ACHN (cell line): Measurements from ENCODE around the gene TMEM151A.

Experiments
- DNase-seq: peaks from one replicate; pipeline ENCODE4 v3.0.0-alpha.2; 2015
- in situ Hi-C: cut with HindIII; loops from 2 replicates; pipeline ENCODE4 v1.10.0; 2017; ENCODE audit warnings: low sequenced_read_pairs, low pct_ligation_motif_present, low pct_unique_long_range_greater_than_20kb

Gene TMEM151A

DNA sequence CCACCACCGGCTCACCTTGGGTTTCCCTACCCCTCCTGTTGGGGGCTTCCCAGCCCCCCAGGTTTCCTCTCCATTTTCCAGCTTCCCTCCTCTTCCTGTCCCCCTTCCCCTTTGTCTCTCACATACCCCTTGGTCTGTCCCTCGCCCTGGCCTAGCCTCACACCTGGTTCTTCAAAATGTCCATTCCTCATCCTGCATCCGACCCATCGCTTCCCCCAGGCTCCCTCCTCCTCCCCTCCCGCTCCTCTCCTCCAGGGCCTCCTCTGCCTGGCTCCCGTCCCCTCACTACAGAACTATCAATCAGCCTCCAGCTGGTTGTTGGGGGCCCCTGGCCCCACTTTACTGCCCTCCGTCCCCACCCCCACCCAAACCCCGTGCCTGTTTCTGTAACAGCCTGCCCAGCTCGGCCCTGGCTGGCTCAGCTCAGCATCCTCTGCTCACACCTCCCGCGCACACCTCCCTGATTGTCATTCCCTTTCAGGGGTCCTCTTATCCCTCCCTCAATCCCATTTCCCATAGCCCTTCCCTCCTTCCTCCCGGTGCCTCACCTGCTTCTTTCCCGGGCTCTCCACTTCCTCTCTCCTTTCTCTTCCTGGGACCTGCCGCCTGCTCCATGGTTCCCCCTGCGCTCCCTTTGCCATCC lies 12.5 kb upstream of the TMEM151A start:
- DNase-seq: no peak
- in situ Hi-C loops: no loop called here

DNA sequence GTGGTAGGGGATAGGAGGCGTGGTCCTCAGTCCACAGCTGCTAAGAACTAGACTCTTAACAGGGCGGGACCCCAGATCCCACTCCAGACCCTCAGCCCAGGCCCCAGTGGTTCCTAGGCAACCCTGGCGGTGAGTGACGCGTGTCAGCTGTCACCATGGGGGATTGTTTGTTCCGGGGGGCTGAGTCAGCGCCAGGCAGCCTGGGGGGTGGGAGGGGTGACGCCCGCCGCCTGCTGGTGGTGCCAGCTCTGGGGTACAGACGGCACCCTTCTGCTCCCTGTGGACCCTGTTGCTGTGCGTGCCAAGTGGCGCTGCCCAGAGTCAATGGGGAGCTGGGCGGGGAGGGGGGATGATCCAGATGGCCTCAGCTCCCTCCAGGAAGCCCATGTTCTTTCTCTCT lies 11.3 kb upstream of the TMEM151A start:
- in situ Hi-C loops: no loop called here
- DNase-seq: no peak

DNA sequence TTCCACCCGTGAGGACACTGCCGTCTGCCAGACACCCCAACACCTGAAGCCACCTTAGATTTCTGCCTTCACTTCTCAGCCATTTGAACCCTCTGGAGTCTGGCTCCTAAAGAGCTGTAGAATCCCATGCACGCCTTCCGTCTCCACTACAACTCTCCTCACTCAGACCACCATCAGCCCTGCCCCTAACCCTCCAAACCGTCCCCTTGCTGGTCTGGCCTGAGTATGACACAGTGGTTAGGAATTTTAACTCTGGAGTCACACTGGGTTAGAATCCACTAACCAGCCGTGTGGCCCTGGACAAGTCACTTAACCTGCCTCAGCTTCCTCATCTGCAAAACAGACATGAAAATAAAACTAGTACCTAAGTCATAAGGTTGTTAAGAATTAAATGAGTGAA lies 10.7 kb upstream of the TMEM151A start:
- in situ Hi-C loops: no loop called here
- no peak for DNase-seq

DNA sequence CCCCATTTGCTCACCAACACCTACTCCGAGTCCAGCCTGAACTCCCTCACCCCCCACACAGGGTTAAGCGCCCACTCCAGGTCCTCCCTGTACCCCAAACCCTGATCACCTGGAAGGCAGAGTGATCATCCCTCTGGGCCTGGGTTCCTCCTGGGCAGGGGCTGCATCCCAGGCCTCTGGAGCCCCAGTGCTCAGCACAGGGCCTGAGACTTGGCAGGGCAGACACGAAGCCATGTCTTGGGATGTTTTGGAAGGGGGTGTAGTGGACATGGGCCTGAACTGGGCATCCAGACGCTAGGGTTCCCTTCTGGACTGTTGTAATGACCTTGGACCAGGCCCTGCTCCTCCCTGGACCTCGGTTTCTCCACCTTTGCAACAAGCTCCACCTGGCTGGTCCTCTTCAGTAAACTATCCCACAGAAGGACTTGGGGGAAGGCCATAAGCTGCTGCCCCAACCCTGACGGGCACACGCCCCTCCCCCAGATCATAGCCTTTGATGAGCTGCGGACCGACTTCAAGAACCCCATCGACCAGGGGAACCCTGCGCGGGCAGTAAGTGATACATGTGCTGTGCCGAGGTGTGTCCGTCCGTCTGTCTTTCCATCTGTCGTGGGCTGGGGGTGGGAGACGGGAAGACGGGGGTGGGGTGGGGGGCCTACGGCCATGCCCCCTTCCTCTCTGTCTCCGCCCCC lies 9.8 kb upstream of the TMEM151A start:
- in situ Hi-C loops: no loop called here

DNA sequence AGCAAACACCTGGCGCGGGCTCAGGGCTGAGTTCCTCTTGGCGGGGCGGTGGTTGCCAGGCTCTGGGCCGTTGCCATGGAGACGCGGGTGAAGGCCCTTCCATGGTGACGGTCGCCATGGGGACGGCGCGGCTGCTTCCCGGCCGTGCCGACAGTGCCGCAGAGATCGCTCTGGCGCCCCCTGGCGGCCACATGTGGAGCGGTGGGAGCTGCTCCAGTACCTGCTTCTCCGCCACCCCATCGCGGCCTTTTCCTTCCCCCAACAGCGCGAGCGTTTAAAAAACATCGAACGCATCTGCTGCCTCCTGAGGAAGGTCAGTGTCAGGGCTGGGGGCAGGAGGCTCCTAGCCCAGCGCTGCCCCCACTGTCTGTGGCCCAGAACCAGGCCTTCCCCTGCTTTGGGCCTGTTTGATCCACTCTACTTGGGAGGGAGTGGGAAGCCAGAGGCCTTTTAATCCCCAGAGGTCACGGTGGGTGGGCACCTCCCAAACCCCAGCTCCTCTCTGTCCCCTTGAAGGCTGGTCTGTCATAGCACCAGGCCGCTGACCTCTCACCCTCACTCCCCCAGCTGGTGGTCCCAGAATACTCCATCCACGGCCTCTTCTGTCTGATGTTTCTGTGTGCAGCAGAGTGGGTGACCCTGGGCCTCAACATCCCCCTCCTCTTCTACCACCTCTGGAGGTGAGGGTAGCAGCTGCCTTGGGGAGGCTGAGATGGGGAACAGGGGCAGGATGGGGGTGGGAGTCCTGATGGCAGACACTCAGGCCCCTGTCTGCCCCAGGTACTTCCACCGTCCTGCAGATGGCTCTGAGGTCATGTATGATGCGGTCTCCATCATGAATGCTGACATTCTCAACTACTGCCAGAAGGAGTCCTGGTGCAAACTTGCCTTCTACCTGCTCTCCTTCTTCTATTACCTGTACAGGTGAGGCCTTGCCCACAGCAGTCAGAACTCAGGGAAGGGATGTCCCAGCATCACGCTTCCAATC lies 8.9 kb upstream of the TMEM151A start:
- in situ Hi-C loops: no loop called here

More for the DNA sequence above, 9.8 kb upstream of the TMEM151A start:
- DNase-seq: no peak

DNA sequence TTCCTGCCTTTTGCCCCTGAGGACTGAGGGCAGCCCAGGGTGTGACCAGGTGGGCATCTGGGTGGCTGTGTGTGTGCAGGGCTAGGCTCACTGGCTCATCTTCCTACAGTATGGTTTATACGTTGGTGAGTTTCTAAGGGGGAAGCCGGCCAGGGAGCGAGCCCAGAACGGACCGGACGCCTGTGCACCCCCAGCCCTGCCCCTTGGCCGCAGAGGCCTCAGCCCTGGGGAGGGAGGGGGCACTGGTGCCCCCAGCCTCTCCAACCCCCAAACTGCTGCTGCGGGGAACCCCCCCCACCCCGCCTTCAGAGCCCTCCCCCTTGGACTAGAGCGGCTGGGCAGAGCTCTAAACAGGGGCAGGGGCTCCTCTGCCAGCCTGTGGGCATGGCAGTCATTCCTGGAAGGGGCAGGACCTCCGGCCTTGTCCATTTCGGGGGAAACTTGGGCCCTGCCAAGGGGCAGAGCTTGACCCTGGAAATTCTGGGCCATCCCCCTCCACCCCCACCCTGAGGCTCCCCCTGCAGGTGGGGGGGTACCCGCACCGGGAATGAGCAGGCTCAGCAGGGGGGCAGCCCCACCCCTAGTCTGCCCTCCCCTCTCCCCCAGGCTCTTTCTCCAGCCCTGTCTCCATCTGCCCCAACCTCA lies 8.1 kb upstream of the TMEM151A start:
- in situ Hi-C loops: no loop called here
- no peak for DNase-seq

More for the DNA sequence above, 8.9 kb upstream of the TMEM151A start:
- DNase-seq: peak; percentile 82

DNA sequence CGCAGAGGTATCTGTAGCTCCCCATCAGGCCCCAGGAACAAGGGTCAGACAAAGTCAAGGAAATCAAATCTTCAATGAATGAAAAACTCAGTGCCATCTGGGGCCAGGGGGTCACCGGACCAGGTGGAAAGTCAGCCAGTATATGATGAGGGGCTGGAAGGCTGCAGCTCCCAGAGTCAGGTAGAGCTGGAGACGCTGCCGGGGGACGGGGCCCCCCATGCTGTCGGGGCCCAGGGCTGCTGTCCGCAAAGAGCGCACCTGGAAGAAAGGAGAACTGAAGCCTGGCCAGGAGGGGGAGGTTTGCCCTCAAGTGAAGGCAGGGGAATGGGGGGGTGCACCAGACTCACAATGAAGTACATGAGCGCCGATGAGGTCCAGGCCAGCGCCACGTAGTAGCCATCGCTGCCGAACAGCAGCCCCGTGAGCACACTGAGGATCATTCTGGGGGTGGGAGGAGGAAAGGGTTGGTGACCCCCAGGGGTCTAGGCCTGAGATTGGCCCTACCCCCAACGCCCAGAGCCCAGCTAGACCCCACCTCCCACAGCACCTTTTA lies 7.1 kb upstream of the TMEM151A start:
- in situ Hi-C loops: no loop called here
- DNase-seq: no peak

DNA sequence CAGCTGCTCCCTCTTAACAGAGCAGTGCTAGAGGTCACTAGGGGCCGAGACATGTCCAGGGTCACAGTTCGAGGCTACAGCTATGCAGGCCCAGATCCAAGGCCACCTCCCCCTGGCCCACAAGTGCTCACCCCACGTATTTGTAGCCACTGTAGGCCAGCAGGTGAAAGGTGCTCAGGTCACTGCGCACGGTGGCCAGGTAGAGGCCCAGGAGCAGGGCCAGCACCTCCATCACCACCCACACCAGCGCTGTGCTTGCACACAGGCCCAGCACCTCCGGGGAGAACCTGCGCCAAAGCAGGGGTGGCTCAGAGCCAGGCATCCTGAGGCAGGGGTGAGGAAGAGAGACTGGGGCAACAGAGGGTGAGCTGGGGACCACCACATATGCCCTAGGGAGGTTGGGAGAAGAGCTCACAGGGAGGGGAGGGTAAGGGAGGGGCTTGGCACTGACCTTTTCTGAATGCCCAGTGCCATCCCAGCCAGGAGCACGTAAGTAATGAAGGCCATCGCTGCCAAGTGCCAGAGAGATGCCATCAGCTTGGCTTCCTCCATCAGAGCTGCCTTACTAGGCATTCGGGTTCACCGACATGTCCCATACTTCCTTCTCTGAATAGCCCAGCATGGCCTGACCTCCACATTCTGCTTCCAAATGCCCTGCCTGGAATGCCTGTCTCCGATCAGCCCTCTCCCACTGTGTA lies 6.3 kb upstream of the TMEM151A start:
- in situ Hi-C loops: no loop called here
- no peak for DNase-seq

DNA sequence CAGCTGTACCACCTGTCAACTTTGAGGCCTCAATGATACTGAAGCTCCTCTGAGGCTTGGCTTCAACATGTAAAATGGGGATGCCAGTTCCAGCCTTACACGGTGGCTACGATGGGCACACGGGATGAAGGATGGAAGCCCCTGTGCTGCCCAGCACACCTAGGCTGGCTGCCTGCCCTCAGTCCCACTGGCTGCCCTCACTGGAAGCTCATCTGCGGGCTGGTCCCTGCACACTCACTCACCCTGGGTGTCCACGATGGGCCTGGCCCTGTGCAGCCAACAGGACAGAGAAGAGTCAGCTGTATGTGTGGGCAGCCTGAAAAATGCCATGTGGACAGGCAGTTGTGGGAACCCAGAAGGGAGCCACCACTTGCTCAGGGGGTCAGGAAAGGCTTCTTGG lies 5.0 kb upstream of the TMEM151A start:
- in situ Hi-C loops: no loop called here
- DNase-seq: no peak

DNA sequence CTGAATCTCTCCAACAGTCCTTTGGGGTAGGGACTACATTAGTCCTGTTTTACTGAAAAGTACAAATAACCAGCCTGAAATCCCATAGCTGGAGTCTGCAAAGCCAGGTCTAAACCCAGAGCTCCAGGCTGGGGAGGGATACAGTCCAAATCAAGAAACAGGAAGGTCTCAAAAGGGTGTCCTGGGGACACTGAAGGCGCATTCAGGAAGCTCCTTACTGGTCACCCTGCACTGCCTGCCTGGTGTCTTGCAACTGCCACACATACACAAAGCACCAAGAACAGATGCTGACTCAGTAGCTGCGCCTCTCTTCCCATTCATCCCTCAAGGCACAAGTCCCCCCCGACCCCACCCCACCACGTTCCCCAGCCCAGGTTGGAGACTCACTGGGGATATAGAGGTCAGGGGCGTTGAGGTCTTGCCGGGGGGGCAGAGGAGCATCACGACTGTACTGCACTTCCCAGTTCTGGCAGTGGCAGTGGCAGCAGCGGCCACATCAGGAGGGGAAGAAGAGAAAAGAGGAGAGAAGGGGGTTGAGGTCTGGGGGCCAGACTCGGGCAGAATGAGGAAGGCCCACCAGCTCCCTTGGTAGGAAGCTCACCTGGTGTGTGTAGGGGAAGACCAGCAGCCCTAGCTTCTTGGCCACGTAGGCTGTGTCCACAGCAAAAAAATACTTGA lies 4.3 kb upstream of the TMEM151A start:
- in situ Hi-C loops: no loop called here
- no peak for DNase-seq

DNA sequence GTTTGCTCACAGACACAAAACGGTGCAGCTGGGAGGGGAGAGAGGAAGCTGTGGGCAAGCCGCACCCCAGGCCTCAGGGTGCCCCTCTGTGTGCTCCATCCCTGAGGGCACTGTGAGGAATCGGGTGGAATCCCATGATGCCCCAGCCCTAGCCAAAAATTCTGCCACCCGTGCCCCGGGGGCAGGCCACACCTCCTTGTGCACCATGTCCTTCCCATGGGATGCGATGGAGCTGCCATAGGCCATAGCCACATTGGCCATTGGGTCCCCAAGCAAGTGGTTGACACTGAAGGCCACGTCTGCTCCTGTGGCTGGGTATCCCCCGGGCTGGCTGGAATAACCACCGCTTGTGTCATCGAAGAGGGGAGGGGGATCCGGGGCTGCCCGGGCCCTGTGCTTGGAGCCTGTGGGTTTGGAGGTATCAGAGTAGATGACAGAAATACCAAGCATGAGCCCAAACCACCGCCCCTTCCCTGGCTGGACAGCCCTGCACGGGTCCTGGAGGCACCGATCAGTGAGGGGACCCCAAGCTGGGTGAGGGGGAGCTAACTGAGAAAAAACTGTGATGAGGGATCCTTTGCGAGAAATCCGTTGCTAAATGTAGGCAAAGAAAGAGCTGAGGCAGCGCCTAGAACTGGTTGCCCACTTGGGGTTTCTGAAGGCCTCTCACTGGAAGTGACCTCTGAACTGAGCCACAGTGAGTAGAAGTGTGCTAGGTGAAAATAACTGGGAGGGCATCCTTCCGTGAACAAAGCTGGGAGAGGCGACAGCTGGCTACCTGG lies 3.6 kb upstream of the TMEM151A start:
- in situ Hi-C loops: no loop called here
- no peak for DNase-seq

DNA sequence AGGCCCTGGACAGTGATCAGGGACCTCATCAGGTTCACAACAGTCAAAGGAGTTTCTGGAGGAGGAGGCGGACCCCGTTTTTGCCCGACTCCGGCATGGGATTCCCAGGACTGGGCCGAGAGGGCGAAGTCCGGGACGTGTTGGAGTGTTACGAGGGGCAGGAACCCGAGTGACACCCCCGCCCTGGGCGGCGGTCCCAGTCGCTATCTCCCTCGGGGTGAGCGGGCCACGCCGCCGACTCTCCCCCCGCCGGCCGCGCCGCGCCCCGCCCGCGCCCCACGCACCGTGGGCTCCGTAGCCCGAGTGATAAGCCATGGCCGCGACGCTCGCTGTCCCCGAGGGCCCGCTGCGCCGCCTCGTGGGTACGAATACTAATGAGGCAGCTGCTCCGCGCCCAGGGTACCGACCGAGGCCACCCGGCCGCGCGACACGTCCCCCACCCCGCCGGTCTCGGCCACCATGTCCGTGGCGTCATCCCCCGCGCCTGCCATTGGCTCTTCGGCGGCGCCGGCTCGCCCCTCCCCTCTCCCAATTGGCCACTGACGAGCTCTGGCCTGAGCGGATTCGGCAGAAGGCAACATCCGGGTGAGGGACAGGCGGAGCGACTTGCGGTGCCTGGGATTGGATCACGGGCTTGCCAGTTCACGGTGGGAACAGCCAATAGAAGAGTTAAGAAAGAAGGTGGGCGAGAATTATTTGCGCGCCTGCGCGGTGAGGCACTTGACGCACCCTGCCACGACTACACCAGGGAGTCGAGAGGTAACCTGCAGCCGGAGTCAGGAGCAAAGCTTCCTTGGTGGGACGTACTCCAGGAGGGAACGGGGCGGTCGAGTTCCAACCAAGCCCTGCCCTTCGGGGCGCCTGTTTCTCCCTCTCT lies 2.8 kb upstream of the TMEM151A start, which contains the start of gene YIF1A:
Gene YIF1A (minus strand): TSS at position 473 of the 877 bp plus-strand sequence. CDS start 158 bp downstream, at position 315.
- in situ Hi-C loops: no loop called here
- DNase-seq: peak; percentile 97

DNA sequence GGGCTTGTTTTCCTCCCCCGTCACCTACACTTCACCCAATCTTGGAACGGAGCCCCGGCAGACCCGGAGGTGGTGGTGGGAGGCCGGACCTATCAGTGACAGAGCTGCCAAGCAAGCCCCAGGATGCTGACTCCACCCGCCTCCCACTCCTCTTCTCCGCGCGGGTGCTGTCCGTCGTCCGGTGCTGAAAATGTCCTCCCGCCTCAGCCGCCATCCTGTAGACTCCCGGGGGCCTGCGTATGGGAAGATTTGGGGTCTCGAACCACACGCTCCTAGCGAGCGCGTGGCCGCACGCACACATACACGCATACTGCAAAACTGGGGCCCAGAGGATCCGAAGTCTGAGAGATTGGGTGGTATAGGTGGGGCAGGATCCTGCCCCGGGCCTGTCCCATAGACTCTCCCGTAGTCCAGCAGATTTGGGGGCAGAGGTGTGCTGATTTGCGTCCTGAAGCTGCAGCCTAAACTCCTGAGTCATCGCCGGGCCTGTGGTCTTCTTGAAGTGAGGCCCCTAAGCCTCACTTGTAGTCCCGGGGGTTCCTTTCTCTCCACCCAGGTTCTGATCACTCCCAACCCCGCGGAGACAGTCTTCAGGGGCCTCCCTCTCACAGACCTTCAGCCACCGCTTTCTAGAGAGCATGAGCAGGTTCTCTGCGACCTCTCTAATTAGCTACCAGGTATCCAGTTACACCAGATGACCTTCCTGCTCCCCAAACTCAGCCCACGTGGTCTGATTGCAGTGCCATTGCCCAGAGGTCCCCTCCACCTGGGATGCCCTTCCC lies 2.0 kb upstream of the TMEM151A start:
- DNase-seq: peak; percentile 75
- in situ Hi-C loops: no loop called here

DNA sequence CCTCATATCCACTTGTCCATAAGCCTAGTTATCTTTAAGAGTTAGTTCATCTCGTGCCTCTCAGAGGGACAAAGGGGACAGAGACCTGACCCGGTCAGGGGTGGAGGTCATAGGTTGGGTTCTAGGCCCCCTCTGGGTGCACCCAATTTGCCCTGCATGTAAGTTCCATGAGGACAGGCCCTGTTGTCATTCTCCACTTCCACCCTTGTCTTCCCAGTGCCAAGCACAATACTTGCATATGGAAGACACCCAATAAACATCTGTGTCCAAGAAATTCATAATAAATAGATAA lies 1.4 kb upstream of the TMEM151A start:
- in situ Hi-C loops: no loop called here
- DNase-seq: no peak

DNA sequence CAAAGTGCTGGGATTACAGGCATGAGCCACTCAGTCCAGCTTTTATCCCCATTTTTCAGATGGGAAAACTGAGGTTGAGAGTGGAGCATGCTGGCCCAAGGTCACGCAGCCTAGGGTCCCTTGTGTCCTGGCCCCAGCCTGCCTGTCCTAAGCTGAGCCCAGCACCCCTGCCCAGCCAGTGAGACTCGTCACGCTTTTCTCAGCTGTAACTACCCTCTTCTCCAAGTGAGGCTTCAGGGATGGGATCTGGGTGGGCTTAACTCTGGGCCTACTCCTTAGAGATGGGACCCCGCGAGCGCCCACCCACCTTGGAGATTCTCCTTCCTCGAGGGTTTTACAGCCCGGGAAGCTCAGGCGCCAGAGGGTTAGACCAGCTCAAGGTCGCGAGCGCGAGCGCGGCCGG lies 390 bp upstream of the TMEM151A start:
- no peak for DNase-seq
- in situ Hi-C loops: no loop called here
